Coronary artery (tissue), 2 donors: ENCODE data around the gene LIMD2.

Experiments
- DNase-seq: peaks from one replicate; pipeline ENCODE4 v3.0.0-alpha.2; 2017; ENCODE audit warnings: low spot score
- H3K27ac ChIP-seq, 2 donors: fragments of 200-600 bp; sonication (generic); one replicate each; pipeline ENCODE4 v1.5.1; 2016 to 2019
- H3K4me3 ChIP-seq: fragments of 200-600 bp; sonication (generic); 2 replicates; pipeline ENCODE4 v1.5.1; 2016; ENCODE audit warnings: mild to moderate bottlenecking, moderate library complexity
- TF ChIP-seq, protein P1 (sequence below): fragments of 200-600 bp; sonication (generic); IDR thresholded peaks from one replicate; pipeline ENCODE4 v1.5.1; 2019; ENCODE audit warnings: antibody characterized with exemption

Gene LIMD2

GRCh38 chr17:63665527-63666214 lies 34.3 kb downstream of the LIMD2 start:
- TF ChIP-seq, protein P1, sequence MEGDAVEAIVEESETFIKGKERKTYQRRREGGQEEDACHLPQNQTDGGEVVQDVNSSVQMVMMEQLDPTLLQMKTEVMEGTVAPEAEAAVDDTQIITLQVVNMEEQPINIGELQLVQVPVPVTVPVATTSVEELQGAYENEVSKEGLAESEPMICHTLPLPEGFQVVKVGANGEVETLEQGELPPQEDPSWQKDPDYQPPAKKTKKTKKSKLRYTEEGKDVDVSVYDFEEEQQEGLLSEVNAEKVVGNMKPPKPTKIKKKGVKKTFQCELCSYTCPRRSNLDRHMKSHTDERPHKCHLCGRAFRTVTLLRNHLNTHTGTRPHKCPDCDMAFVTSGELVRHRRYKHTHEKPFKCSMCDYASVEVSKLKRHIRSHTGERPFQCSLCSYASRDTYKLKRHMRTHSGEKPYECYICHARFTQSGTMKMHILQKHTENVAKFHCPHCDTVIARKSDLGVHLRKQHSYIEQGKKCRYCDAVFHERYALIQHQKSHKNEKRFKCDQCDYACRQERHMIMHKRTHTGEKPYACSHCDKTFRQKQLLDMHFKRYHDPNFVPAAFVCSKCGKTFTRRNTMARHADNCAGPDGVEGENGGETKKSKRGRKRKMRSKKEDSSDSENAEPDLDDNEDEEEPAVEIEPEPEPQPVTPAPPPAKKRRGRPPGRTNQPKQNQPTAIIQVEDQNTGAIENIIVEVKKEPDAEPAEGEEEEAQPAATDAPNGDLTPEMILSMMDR = no peak
- no peak for DNase-seq
- Histone ChIP-seq H3K27ac (peak overlapping the region in 1 of 2 donors; percentile 47), H3K4me3 (no peak overlapping the region)

GRCh38 chr17:63659850-63660249 lies 40.1 kb downstream of the LIMD2 start:
- TF ChIP-seq, protein P1 = no peak
- Histone ChIP-seq H3K4me3 (no peak overlapping the region), H3K27ac (no peak overlapping the region)
- DNase-seq = no peak

GRCh38 chr17:63658366-63658765 lies 41.6 kb downstream of the LIMD2 start:
- DNase-seq = no peak
- H3K4me3 ChIP-seq = no peak overlapping the region
- TF ChIP-seq, protein P1 = no peak
- H3K27ac ChIP-seq = no peak overlapping the region

DNA sequence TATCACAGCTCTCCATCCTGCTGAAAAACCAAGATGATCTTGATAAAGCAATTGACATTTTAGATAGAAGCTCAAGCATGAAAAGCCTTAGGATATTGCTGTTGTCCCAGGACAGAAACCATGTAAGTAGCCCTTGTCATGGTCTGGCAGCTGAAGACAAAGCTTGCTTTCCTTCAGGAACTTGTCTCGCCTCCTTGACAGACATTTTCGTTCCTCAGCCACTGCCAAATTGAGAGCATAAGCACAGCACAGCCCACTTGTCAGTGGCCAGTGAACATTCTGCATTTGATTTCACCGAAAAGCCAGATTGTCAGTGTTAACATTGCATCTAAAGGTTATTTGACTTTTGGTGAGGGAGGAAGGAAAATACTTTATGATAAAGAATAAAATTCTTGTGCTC lies 42.1 kb downstream of the LIMD2 start:
- DNase-seq = no peak
- Histone ChIP-seq H3K27ac (no peak overlapping the region), H3K4me3 (no peak overlapping the region)
- TF ChIP-seq, protein P1 = no peak

- TF ChIP-seq, protein P1 = no peak
- Histone ChIP-seq H3K4me3 (no peak overlapping the region), H3K27ac (no peak overlapping the region)
- no peak for DNase-seq
Measured at GRCh38 chr17:63653050-63653449, 46.9 kb downstream of the LIMD2 start.

DNA sequence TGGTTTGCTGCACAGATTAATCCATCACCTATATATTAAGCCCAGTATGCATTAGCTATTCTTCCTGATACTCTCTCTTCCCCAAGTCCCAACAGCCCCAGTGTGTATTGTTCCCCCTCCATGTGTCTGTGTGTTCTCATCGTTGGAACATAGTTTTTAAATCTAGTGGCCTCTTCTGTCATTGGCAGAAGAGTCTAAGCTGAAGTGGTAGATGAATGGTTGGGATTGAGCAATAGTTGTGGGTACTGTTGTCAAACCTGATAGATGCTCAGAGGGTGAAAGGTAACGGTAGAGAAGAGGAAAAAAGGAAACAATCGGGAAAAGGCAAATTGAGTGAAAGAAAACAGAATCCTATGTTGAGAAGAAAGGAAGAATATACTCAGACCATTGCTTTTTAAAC lies 47.8 kb downstream of the LIMD2 start:
- DNase-seq = no peak
- H3K27ac ChIP-seq = no peak overlapping the region
- H3K4me3 ChIP-seq = no peak overlapping the region
- TF ChIP-seq, protein P1 = no peak

DNA sequence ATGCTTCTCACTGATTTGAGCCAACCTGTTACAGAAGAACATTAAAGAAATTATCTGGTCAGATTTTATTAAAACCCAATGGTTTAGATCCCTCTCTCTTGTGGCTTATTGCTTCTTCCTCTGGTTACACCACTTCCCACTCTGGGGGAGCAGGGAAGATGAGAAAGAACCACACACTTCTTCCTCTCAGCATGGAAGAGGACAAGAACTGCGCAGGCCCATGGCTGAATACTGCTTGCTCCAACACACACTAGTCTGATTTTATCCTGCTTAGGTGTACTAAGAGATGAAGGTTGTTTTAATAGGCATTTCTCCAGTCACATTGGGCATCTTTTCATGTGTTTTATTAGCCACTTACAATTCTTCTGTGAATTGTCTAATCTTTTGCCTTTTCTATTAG lies 50.1 kb downstream of the LIMD2 start:
- TF ChIP-seq, protein P1 = no peak
- Histone ChIP-seq H3K4me3 (no peak overlapping the region), H3K27ac (no peak overlapping the region)
- DNase-seq = no peak
